OCI-LY7 (cell line): Measurements from ENCODE around the gene XKR7. TPM values are rescaled to one million over a fixed set of nuclear protein-coding genes. Genes with fewer than 3 reads are reported as not detected.

ENCODE experiments used
- BruUV-seq: library from RNA; stranded (reverse); fragments of 400-500 nt; replicated peaks from 2 replicates; lab custom pipeline; 2021; lab: Mats Ljungman, UMichigan
- CTCF ChIA-PET: fragments of 300-600 bp; sonication (Branson Sonifier 250); formaldehyde crosslinking; loops from one replicate; lab custom pipeline; 2022; ENCODE audit warnings: antibody characterized with exemption; ENCODE audit not compliant: unreplicated experiment; lab: Charles Lee
- POLR2A ChIA-PET: fragments of 300-600 bp; sonication (Branson Sonifier 250); formaldehyde crosslinking; loops from one replicate; lab custom pipeline; 2022; ENCODE audit warnings: antibody characterized with exemption; lab: Charles Lee
- DNase-seq: peaks from one replicate; pipeline ENCODE4 v3.0.0-alpha.2; 2015; ENCODE audit warnings: low spot score
- H2AFZ ChIP-seq: fragments of 200-600 bp; sonication (generic), shearing (Covaris generic); 2 replicates; pipeline ENCODE4 v1.6.1; 2014; ENCODE audit warnings: mild to moderate bottlenecking, antibody characterized with exemption, low read length, moderate library complexity
- H3K27ac ChIP-seq: fragments of 200-600 bp; sonication (generic); 2 replicates; pipeline ENCODE4 v1.5.1; 2014; ENCODE audit warnings: mixed run types, low read depth, mild to moderate bottlenecking, moderate library complexity, low read length, inconsistent platforms; ENCODE audit not compliant: poor library complexity, severe bottlenecking
- H3K36me3 ChIP-seq: fragments of 200-600 bp; sonication (generic); 2 replicates; pipeline ENCODE4 v1.6.1; 2014; ENCODE audit warnings: mild to moderate bottlenecking, antibody characterized with exemption, low read length, moderate library complexity, mixed read lengths; ENCODE audit not compliant: insufficient read depth
- H3K4me1 ChIP-seq: fragments of 200-600 bp; sonication (generic); 2 replicates; pipeline ENCODE4 v1.5.1; 2014; ENCODE audit warnings: mild to moderate bottlenecking, low read length; ENCODE audit not compliant: insufficient read depth, poor library complexity, severe bottlenecking
- H3K4me2 ChIP-seq: fragments of 200-600 bp; sonication (generic); 2 replicates; pipeline ENCODE4 v1.6.1; 2014; ENCODE audit warnings: mild to moderate bottlenecking, low read length
- H3K4me3 ChIP-seq: fragments of 200-600 bp; sonication (generic); 2 replicates; pipeline ENCODE4 v1.5.1; 2014; ENCODE audit warnings: mild to moderate bottlenecking, low read depth, low read length; ENCODE audit not compliant: poor library complexity, severe bottlenecking
- H3K79me2 ChIP-seq: fragments of 200-600 bp; sonication (generic); 2 replicates; pipeline ENCODE4 v1.6.1; 2016; ENCODE audit warnings: low read depth, mild to moderate bottlenecking, low read length, moderate library complexity, mixed read lengths; ENCODE audit not compliant: insufficient read depth
- H3K9me2 ChIP-seq: fragments of 200-600 bp; sonication (generic); 2 replicates; pipeline ENCODE4 v1.6.1; 2016; ENCODE audit warnings: mild to moderate bottlenecking, low read length, mixed read lengths; ENCODE audit not compliant: insufficient read depth
- H3K9me3 ChIP-seq: fragments of 200-600 bp; sonication (generic); 2 replicates; pipeline ENCODE4 v1.6.1; 2014; ENCODE audit warnings: mild to moderate bottlenecking, mixed run types, low read length, mixed read lengths
- H4K20me1 ChIP-seq: fragments of 200-600 bp; sonication (generic); 2 replicates; pipeline ENCODE4 v1.6.1; 2014; ENCODE audit warnings: mild to moderate bottlenecking, antibody characterized with exemption, low read length, moderate library complexity, mixed read lengths; ENCODE audit not compliant: insufficient read depth
- EZH2phosphoT487 ChIP-seq: fragments of 200-600 bp; sonication (generic); IDR thresholded peaks from 2 replicates; pipeline ENCODE4 v1.6.1; 2018; ENCODE audit warnings: low read depth, borderline replicate concordance, mild to moderate bottlenecking, mixed run types, antibody characterized with exemption, low read length, moderate library complexity, mixed read lengths
- intact Hi-C: fragments of 100-400 bp; cut with micrococcal nuclease; formaldehyde crosslinking; loops from one replicate; pipeline ENCODE4 v1.10.0; 2022; ENCODE audit not compliant: unreplicated experiment
- total RNA-seq, 2 experiments: library from RNA; depleted of rRNA in 1 of 2; stranded (reverse); fragments of >200 nt in 1 of 2; shearing (Covaris generic) in 1 of 2; gene quantifications; 2 replicates each; pipeline ENCODE4 v1.2.3, GENCODE V29; 2014 to 2022
- TF ChIP-seq, protein P1 (sequence below): fragments of 200-600 bp; sonication (generic); conservative IDR thresholded peaks from 2 replicates; pipeline ENCODE4 v1.5.1; 2014; ENCODE audit warnings: mild to moderate bottlenecking, antibody characterized with exemption, low read length, moderate library complexity, mixed read lengths

Gene XKR7
- total RNA-seq, 2 experiments from 2014 or later: not detected

DNA sequence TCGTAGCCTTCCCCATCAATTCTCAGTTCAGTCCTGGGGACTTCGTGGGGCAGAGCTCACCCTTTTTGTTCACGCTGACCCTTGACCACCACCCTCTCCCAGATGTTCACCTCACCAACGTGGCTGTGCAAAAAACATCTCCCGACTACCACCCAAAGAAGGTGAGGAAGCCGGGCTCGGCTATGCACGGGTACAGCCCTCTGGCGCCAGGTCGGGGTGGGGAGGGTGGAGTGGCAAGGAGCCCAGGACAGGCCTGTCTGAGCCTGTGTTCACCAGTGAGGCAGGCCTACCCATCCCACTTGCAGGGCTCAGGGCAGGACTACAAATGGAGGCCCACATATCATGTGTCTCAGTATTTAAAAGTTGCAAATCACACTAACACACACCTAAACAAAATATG is 34.3 kb upstream of the XKR7 start:
- Histone ChIP-seq H3K4me1 (no peaks in the 10 kb centered on the region), H2AFZ (no peak overlapping the region), H3K36me3 (no peaks in the 10 kb centered on the region), H3K4me2 (no peak overlapping the region), H3K9me3 (no peaks in the 10 kb centered on the region), H3K27ac (no peak overlapping the region), H3K9me2 (no peaks in the 10 kb centered on the region), H3K79me2 (no peaks in the 10 kb centered on the region), H3K4me3 (no peak overlapping the region), H4K20me1 (no peaks in the 10 kb centered on the region)
- ChIA-PET CTCF (no interaction called here), POLR2A (no interaction called here)
- no peak for DNase-seq
- TF ChIP-seq, protein P1, sequence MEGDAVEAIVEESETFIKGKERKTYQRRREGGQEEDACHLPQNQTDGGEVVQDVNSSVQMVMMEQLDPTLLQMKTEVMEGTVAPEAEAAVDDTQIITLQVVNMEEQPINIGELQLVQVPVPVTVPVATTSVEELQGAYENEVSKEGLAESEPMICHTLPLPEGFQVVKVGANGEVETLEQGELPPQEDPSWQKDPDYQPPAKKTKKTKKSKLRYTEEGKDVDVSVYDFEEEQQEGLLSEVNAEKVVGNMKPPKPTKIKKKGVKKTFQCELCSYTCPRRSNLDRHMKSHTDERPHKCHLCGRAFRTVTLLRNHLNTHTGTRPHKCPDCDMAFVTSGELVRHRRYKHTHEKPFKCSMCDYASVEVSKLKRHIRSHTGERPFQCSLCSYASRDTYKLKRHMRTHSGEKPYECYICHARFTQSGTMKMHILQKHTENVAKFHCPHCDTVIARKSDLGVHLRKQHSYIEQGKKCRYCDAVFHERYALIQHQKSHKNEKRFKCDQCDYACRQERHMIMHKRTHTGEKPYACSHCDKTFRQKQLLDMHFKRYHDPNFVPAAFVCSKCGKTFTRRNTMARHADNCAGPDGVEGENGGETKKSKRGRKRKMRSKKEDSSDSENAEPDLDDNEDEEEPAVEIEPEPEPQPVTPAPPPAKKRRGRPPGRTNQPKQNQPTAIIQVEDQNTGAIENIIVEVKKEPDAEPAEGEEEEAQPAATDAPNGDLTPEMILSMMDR: no peak
- TF ChIP-seq EZH2phosphoT487: no peak
- BruUV-seq: no TSS peak
- intact Hi-C loops: no loop called here

DNA sequence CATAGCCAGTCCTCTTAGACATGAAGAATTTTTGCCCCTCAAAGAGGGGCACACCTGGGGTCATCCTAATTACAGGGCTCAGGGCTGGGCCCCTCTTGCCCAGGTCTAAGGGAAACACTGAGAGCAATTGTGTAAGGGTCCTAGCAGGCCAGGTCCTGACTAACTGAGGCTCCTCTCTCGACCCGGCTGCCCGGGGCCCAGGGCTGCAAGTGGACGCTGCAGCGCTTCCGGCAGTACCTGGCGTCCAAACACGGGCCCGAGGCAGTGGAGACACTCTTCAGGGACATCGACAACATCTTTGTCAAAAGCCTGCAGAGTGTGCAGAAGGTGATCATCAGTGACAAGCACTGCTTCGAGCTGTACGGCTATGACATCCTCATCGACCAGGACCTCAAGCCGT is 33.5 kb upstream of the XKR7 start:
- POLR2A ChIA-PET: interaction anchor here (0.6 kb wide), 1 partner anchor 10 kb away, joined by 3 read pairs; no protein-coding TSS in a partner anchor
- CTCF ChIA-PET: no interaction called here
- Histone ChIP-seq H3K9me3 (no peaks in the 10 kb centered on the region), H3K4me1 (no peaks in the 10 kb centered on the region), H3K4me3 (no peak overlapping the region), H3K4me2 (no peak overlapping the region), H3K27ac (no peak overlapping the region), H4K20me1 (no peaks in the 10 kb centered on the region), H2AFZ (no peak overlapping the region), H3K79me2 (no peaks in the 10 kb centered on the region), H3K9me2 (no peaks in the 10 kb centered on the region), H3K36me3 (no peaks in the 10 kb centered on the region)
- BruUV-seq: no TSS peak
- TF ChIP-seq, protein P1: no peak
- no peak for TF ChIP-seq EZH2phosphoT487
- intact Hi-C loops: no loop called here
- DNase-seq: no peak

- H3K9me2 ChIP-seq: no peaks in the 10 kb centered on the region
- POLR2A ChIA-PET: interaction anchor here (0.6 kb wide), 2 partner anchors 11 to 38 kb away, joined by 3 read pairs; no protein-coding TSS in a partner anchor
- no peak overlapping the region for H3K4me3 ChIP-seq
- BruUV-seq: no TSS peak
- no peaks in the 10 kb centered on the region for H3K36me3 ChIP-seq
- no peak overlapping the region for H2AFZ ChIP-seq
- DNase-seq: peak; percentile 48
- CTCF ChIA-PET: no interaction called here
- H3K9me3 ChIP-seq: no peaks in the 10 kb centered on the region
- no peak overlapping the region for H3K4me2 ChIP-seq
- intact Hi-C loops: no loop called here
- H4K20me1 ChIP-seq: no peaks in the 10 kb centered on the region
- no peaks in the 10 kb centered on the region for H3K79me2 ChIP-seq
- H3K27ac ChIP-seq: no peak overlapping the region
- H3K4me1 ChIP-seq: no peaks in the 10 kb centered on the region
- TF ChIP-seq, protein P1: peak; percentile 62
- no peak for TF ChIP-seq EZH2phosphoT487
These were observed 32.8 kb upstream of the XKR7 start for GRCh38 chr20:31934968-31935764.
